NT2/D1 (cell line): Measurements from ENCODE around the gene PNPO.

Experiments used
- SUZ12 ChIP-seq: IDR thresholded peaks from 2 replicates; pipeline ENCODE4 v1.6.1; 2011; ENCODE audit not compliant: insufficient read length, insufficient read depth; ENCODE audit errors: extremely low read depth
- YY1 ChIP-seq: IDR thresholded peaks from 2 replicates; pipeline ENCODE4 v1.6.1; 2011; ENCODE audit not compliant: insufficient read length, insufficient read depth
- ZNF274 ChIP-seq: IDR thresholded peaks from 2 replicates; pipeline ENCODE4 v1.6.1; 2011; ENCODE audit warnings: mild to moderate bottlenecking, low read depth, low read length

DNA sequence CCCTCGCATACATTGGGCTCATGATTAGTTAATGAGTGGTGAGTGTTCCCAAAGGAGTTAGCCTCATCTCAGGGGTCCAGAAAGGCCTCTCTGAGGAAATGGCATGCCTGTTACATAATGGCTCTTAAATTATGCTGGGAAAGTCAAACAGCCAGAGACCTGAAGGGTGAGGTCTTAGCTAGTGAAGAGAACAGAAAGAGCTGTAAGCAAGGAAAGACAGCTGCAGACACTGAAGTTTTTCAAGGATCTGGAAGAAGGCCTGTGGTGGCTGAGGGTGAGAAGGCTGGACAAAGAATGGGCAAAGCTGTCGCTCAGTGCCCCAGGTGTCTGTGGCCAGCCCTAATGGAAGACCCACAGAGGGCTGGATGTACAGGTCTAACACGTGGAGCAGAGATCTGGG lies 34.9 kb upstream of the PNPO start:
- TF ChIP-seq ZNF274 (no peak), YY1 (no peak), SUZ12 (no peak)
